GM10266 (cell line): ENCODE results near the gene FOXL2.
"Not testable (repeated sequence)": the region's sequence is repeated elsewhere in the genome, so short reads cannot be mapped to it uniquely, and the experiment has no call there.

Experiments
- DNase-seq: peaks from one replicate; pipeline ENCODE4 v3.0.0; 2012; ENCODE audit errors: extremely low spot score
- CTCF ChIP-seq: IDR thresholded peaks from 2 replicates; pipeline ENCODE4 v1.5.1; 2012; ENCODE audit warnings: mild to moderate bottlenecking, low read depth; ENCODE audit not compliant: control insufficient read depth, insufficient read depth; ENCODE audit errors: missing control alignments

The FOXL2 gene

GRCh38 chr3:138923531-138923994, 23.4 kb downstream of the FOXL2 start:
- peak; percentile 83 for DNase-seq

GRCh38 chr3:138922400-138922799, 24.5 kb downstream of the FOXL2 start:
- not testable (repeated sequence) for DNase-seq

More at GRCh38 chr3:138923531-138923994, 23.4 kb downstream of the FOXL2 start:
- TF ChIP-seq CTCF: peak; percentile 95

GRCh38 chr3:138921316-138922292, 25.3 kb downstream of the FOXL2 start:
- DNase-seq: no peak
- TF ChIP-seq CTCF: no peak

- no peak for TF ChIP-seq CTCF
Observed at GRCh38 chr3:138919325-138919724, 27.6 kb downstream of the FOXL2 start.

GRCh38 chr3:138916824-138917223, 30.1 kb downstream of the FOXL2 start:
- no peak for TF ChIP-seq CTCF
- no peak for DNase-seq

More at GRCh38 chr3:138919325-138919724, 27.6 kb downstream of the FOXL2 start:
- DNase-seq: no peak

- DNase-seq: peak; percentile 90
- peak; percentile 96 for TF ChIP-seq CTCF
Observed at GRCh38 chr3:138915503-138916498, 31.1 kb downstream of the FOXL2 start.

- no peak for TF ChIP-seq CTCF
- no peak for DNase-seq
Observed at GRCh38 chr3:138914870-138915502, 32.0 kb downstream of the FOXL2 start.
